Measurements from ENCODE around the gene DPP8.

DNA sequence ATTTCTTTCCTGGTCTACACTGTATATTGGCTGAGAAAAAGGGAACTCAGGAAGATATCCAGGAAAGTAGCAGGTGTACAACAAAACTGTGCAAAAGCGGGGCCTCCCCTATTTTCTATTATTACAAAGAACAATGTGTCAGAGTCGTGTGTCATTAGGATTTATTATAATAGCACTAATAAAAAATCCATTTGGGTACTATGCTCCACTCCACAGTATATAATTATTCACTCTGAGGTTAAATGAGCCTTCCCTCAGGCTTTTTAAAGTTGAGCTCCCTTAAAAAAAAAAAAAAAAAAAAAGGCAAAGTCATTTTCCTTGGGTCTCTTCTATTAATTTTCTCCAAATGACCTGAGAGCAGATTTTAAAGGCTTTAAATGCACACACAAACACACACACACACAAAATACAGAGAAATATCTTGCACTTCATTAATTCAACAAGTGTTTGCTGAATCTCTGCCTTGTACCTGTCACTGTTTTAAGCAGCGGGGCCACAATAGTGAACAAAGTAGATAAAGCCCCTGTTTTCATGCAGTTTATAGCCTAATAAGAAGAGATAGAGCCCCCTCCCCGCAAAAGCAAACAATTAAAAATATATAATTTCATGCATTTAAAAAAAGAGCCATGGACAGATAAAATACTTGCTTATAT lies 1.3 kb upstream of the DPP8 start:
- TF ChIP-seq, protein P1, sequence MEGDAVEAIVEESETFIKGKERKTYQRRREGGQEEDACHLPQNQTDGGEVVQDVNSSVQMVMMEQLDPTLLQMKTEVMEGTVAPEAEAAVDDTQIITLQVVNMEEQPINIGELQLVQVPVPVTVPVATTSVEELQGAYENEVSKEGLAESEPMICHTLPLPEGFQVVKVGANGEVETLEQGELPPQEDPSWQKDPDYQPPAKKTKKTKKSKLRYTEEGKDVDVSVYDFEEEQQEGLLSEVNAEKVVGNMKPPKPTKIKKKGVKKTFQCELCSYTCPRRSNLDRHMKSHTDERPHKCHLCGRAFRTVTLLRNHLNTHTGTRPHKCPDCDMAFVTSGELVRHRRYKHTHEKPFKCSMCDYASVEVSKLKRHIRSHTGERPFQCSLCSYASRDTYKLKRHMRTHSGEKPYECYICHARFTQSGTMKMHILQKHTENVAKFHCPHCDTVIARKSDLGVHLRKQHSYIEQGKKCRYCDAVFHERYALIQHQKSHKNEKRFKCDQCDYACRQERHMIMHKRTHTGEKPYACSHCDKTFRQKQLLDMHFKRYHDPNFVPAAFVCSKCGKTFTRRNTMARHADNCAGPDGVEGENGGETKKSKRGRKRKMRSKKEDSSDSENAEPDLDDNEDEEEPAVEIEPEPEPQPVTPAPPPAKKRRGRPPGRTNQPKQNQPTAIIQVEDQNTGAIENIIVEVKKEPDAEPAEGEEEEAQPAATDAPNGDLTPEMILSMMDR (IDR thresholded peaks at IDR 0.05), result no peak
- no peak for TF ChIP-seq EZH2 (IDR thresholded peaks at IDR 0.05; ENCODE audit: borderline replicate concordance, insufficient read depth, low read depth, low read length, poor library complexity, severe bottlenecking)

All from B cell (primary cell).